ENCODE measurements around the gene KRTAP9-1.

DNA sequence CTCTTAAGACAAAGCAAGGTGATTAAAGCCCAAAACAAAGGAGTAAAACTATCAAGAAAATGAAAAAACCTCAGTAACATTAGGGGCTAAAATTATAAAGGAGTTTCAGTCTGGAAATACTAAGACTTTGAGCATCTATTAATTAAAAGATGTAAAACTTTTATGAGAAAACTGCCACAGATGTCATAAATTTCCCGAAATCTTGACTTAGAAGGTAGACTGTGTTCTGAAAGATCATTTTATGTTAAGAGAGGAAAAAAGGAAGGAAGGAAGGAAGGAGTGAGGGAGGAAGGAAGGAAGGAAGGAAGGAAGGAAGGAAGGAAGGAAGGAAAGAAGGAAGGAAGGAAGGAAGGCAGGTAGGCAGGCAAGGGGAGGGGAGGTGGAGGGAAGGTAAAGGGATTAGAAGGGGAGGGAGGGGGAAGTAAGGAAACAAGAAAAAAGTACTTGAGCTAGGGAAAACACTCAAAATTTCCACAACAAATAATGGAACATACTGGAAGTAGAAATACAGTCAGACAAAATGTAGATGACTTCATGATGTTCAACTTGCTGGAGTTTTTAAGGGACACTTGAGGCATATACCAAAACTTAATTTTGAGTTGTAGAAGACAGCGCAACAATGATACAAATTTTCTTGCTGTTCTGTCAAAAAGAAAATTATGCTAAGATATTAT, 42.0 kb upstream of the KRTAP9-1 start:
- TF ChIP-seq CTCF (conservative IDR thresholded peaks at IDR 0.05; ENCODE audit: low read depth in 2 of 2) (no peak), POLR2AphosphoS5 (IDR thresholded peaks at IDR 0.05; ENCODE audit: low read depth) (no peak)

Measured in GM23338 (cell line).